Measurements from ENCODE around the gene ZDHHC8.

- TF ChIP-seq CTCF (IDR thresholded peaks at IDR 0.05; ENCODE audit: insufficient read depth, low read length) (no peak), REST (IDR thresholded peaks at IDR 0.05; ENCODE audit: insufficient replicate concordance, low read depth) (no peak), POLR2AphosphoS5 (IDR thresholded peaks at IDR 0.05; ENCODE audit: low read depth) (no peak), GABPA (IDR thresholded peaks at IDR 0.05; ENCODE audit: low read depth) (no peak)
Measured at GRCh38 chr22:20129747-20130014, 1.9 kb upstream of the ZDHHC8 start.

Measured in HL-60 (cell line).